ENCODE results near the gene LCE3C.

The LCE3C gene

DNA sequence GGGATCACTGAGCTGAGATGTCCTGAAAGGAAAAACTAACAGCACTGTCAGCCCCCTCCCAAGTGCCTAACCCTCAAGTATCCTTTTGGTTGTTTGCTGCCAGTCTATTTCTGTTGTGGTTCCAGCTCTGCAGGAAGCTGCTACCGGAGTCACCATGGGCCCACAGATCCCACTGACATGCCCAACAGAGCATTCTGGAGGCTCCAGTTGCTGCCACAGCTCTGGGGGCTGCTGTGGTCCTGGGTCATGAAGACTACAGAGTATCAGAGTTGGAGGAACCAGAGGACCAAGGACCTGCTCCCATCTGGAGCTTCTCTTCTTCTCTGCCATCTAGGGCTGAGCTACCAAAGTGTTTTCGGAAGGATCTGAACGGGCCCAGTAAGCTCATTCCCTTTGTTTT, 22.0 kb downstream of the LCE3C start:
- Histone ChIP-seq H3K9me3 (ENCODE audit: control insufficient read depth, insufficient read depth, low read length) (peaks cover 13% of the 10 kb centered on the region), H3K4me1 (ENCODE audit: control insufficient read depth, insufficient read depth, low read length) (no peaks in the 10 kb centered on the region), H3K27ac (ENCODE audit: low read length) (no peak overlapping the region), H3K27me3 (ENCODE audit: control insufficient read depth, insufficient read depth, low read length) (no peaks in the 10 kb centered on the region), H3K36me3 (ENCODE audit: control insufficient read depth, insufficient read depth, low read length) (no peaks in the 10 kb centered on the region), H3K4me3 (ENCODE audit: low read length) (no peak overlapping the region)
- WGBS (ENCODE audit: insufficient coverage, insufficient read length) = no CpG with 5 or more reads among the region's 3 CpGs
- no peak for DNase-seq (ENCODE audit: low read depth, low spot score)

DNA sequence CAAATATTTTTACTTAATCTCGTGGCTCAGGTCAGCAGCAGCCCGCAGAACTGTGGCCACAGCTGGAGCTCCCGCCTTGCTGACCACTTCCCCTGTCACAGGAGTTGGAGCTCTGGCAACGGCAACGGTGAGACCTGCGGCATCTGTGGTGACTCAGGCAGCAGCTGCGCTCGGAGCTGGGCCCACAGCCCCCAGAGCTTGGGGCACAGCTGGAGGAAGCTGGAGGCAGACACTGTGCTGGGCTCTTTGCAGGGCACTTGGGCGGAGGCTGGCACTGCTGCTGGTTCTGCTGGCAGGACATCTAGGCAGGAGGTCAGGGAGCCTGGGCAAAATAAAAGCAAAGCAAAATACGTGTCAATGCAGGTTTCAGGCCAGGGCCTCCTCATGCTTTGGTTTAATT, 22.8 kb downstream of the LCE3C start, which contains the start of gene LCE3A:
Gene LCE3A (minus strand): TSS at position 301 of the 400 bp plus-strand sequence. CDS start 0 bp downstream, at position 301.
- no peak within 1 kb of the TSS for H3K4me3 ChIP-seq (ENCODE audit: low read length)
- H3K36me3 ChIP-seq (ENCODE audit: control insufficient read depth, insufficient read depth, low read length) = no peaks in the 10 kb centered on the region
- H3K9me3 ChIP-seq (ENCODE audit: control insufficient read depth, insufficient read depth, low read length) = peaks cover 13% of the 10 kb centered on the region
- no peak for DNase-seq (ENCODE audit: low read depth, low spot score)
- no peak within 1 kb of the TSS for H3K27ac ChIP-seq (ENCODE audit: low read length)
- WGBS (ENCODE audit: insufficient coverage, insufficient read length) = no CpG with 5 or more reads among the region's 10 CpGs
- H3K4me1 ChIP-seq (ENCODE audit: control insufficient read depth, insufficient read depth, low read length) = no peaks in the 10 kb centered on the region
- H3K27me3 ChIP-seq (ENCODE audit: control insufficient read depth, insufficient read depth, low read length) = no peaks in the 10 kb centered on the region

DNA sequence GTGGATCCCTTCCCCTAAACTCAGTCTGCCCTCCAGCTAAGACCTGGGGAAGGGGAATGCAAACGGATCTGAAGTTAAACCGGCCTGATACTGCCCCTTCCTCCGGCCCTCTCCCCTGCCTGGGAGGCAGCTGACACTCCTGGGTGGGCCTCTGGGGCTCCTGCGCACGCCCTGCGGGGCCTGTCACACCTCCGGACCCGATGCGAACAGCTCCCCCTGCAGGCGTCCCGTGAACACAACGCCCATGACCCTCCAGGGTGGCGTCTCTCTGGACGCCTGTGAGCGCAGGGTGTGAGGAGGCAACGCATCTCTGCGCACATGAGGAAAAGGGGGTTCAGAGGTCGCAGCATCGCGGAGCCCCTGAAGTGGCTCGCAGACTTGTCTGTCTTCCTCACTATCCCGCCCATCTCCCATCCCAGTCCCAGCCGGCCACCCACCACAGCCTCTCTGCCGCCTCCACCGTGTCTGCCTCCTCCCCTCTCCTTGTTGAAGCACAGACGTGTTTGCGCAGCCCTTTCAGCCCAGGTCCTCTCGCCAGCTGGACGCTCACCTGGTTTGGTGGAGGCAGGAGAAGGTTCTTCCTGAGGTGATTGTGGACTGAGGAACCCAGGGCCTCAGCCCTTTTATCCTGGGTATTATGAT, 23.3 kb downstream of the LCE3C start:
- no peak overlapping the region for H3K27ac ChIP-seq (ENCODE audit: low read length)
- H3K36me3 ChIP-seq (ENCODE audit: control insufficient read depth, insufficient read depth, low read length) = no peaks in the 10 kb centered on the region
- no peaks in the 10 kb centered on the region for H3K27me3 ChIP-seq (ENCODE audit: control insufficient read depth, insufficient read depth, low read length)
- no peaks in the 10 kb centered on the region for H3K4me1 ChIP-seq (ENCODE audit: control insufficient read depth, insufficient read depth, low read length)
- H3K9me3 ChIP-seq (ENCODE audit: control insufficient read depth, insufficient read depth, low read length) = peaks cover 15% of the 10 kb centered on the region
- DNase-seq (ENCODE audit: low read depth, low spot score) = no peak
- H3K4me3 ChIP-seq (ENCODE audit: low read length) = no peak overlapping the region
- WGBS (ENCODE audit: insufficient coverage, insufficient read length) = no CpG with 5 or more reads among the region's 29 CpGs

DNA sequence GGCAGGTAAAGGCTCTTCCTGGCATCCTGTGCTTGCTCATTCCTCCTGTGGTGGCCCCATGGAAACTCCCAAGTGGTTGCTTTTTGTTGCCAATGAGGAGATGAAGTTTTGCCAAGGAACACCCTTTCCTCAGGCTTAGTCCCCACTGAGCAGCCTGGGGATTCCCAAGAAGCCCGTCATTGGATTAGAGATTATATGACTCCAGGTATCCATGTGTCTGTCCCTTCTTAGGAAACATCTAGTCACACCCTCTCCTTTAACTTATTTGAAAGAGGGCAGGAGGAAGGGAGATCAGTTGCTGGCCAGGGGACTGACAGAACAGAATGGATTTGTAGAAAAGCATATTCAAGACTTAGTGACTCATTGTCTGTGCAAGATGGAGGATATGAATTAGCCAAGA, 26.7 kb downstream of the LCE3C start:
- no peak for DNase-seq (ENCODE audit: low read depth, low spot score)
- H3K4me3 ChIP-seq (ENCODE audit: low read length) = no peak overlapping the region
- peaks cover 26% of the 10 kb centered on the region for H3K9me3 ChIP-seq (ENCODE audit: control insufficient read depth, insufficient read depth, low read length)
- H3K4me1 ChIP-seq (ENCODE audit: control insufficient read depth, insufficient read depth, low read length) = no peaks in the 10 kb centered on the region
- no peaks in the 10 kb centered on the region for H3K36me3 ChIP-seq (ENCODE audit: control insufficient read depth, insufficient read depth, low read length)
- H3K27me3 ChIP-seq (ENCODE audit: control insufficient read depth, insufficient read depth, low read length) = no peaks in the 10 kb centered on the region
- no peak overlapping the region for H3K27ac ChIP-seq (ENCODE audit: low read length)
- no CpG with 5 or more reads among the region's 1 CpG for WGBS (ENCODE audit: insufficient coverage, insufficient read length)

DNA sequence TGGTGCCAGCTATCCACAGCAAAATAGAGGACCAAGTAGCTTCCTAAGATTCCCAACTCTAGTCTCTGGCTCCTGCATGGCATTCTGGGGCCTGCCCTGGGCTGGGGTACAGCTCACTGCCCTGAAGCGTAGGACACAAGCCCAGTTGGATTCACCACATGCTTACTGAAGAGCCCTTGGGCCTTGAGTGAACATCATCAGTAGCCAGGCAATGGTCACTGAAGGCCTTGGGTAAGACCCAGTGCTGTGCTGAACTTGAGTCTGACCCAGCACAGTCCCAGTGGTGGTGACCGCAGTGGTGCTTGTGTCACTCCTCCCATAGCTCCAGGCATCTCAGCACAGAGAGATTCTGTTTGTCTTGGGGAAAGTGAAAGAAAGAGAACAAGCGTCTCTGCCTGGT, 30.6 kb downstream of the LCE3C start:
- Histone ChIP-seq H3K27me3 (ENCODE audit: control insufficient read depth, insufficient read depth, low read length) (no peaks in the 10 kb centered on the region), H3K36me3 (ENCODE audit: control insufficient read depth, insufficient read depth, low read length) (no peaks in the 10 kb centered on the region), H3K4me3 (ENCODE audit: low read length) (no peak overlapping the region), H3K27ac (ENCODE audit: low read length) (no peak overlapping the region), H3K9me3 (ENCODE audit: control insufficient read depth, insufficient read depth, low read length) (peaks cover 17% of the 10 kb centered on the region), H3K4me1 (ENCODE audit: control insufficient read depth, insufficient read depth, low read length) (no peaks in the 10 kb centered on the region)
- DNase-seq (ENCODE audit: low read depth, low spot score) = no peak
- no CpG with 5 or more reads among the region's 3 CpGs for WGBS (ENCODE audit: insufficient coverage, insufficient read length)

DNA sequence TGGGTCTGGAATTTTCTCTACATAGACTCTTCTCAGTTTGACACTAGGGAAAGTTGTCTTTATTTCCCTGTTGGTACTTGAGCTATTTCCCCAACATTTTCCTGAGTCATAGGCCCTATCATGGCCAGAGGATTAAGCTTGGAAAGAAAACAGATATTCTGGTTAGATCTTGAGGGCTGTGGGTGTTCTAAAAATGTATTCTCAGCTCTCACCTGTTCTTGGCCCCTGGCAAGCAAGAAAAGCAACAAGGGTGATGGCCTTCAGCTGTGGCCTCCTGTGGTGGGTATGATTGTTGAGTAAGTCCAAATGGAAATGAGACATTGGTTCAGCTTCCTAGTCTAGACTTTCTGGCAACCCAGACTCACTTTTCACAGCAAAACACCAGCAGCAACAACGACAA, 40.3 kb downstream of the LCE3C start:
- no peaks in the 10 kb centered on the region for H3K4me1 ChIP-seq (ENCODE audit: control insufficient read depth, insufficient read depth, low read length)
- DNase-seq (ENCODE audit: low read depth, low spot score) = no peak
- peaks cover 5% of the 10 kb centered on the region for H3K9me3 ChIP-seq (ENCODE audit: control insufficient read depth, insufficient read depth, low read length)
- no peak overlapping the region for H3K27ac ChIP-seq (ENCODE audit: low read length)
- WGBS (ENCODE audit: insufficient coverage, insufficient read length) = no CpG with 5 or more reads among the region's 1 CpG
- H3K4me3 ChIP-seq (ENCODE audit: low read length) = no peak overlapping the region
- no peaks in the 10 kb centered on the region for H3K27me3 ChIP-seq (ENCODE audit: control insufficient read depth, insufficient read depth, low read length)
- no peaks in the 10 kb centered on the region for H3K36me3 ChIP-seq (ENCODE audit: control insufficient read depth, insufficient read depth, low read length)

DNA sequence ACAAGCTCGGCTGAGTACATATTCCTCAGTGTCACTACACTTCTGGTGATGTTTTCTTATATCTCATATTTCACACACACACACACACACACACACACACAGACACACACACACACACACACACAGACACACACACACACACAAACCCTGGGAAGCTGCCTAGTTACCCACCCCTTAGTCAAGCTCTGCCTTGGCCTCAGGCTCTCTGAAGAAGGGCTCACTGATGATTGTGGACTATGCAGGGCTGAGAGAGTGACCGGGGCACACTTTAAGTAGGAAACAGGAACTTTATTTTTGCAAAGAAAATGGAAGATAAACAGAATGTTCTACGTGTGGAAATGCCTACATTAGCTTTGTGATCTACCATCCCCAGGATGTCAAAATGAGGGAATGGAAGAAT, 43.9 kb downstream of the LCE3C start:
- H3K27me3 ChIP-seq (ENCODE audit: control insufficient read depth, insufficient read depth, low read length) = no peaks in the 10 kb centered on the region
- H3K27ac ChIP-seq (ENCODE audit: low read length) = no peak overlapping the region
- H3K9me3 ChIP-seq (ENCODE audit: control insufficient read depth, insufficient read depth, low read length) = peaks cover 14% of the 10 kb centered on the region
- no peak for DNase-seq (ENCODE audit: low read depth, low spot score)
- H3K4me1 ChIP-seq (ENCODE audit: control insufficient read depth, insufficient read depth, low read length) = no peaks in the 10 kb centered on the region
- no peaks in the 10 kb centered on the region for H3K36me3 ChIP-seq (ENCODE audit: control insufficient read depth, insufficient read depth, low read length)
- no peak overlapping the region for H3K4me3 ChIP-seq (ENCODE audit: low read length)
- no CpG with 5 or more reads among the region's 3 CpGs for WGBS (ENCODE audit: insufficient coverage, insufficient read length)

DNA sequence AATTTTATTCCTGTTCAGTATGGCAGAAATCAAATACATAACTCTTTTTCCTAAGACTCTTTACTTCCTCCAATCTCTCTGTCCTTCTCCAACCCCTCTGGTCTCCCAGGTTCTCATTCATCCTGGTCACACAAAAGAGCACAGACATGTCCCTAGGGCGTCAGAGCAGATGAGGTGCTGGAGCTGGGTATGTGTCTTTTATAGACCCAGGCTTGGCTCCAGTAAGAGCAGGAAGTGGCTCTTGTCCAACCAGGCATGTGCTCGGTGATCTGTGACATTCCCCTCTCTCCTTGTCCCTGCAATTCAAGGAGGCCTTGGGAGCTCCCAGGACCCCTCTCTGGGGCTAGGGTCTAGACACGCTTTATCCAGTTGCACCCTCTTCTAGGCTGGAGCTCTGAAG, 45.1 kb downstream of the LCE3C start:
- no peak overlapping the region for H3K4me3 ChIP-seq (ENCODE audit: low read length)
- H3K27ac ChIP-seq (ENCODE audit: low read length) = no peak overlapping the region
- WGBS (ENCODE audit: insufficient coverage, insufficient read length) = no CpG with 5 or more reads among the region's 3 CpGs
- no peaks in the 10 kb centered on the region for H3K36me3 ChIP-seq (ENCODE audit: control insufficient read depth, insufficient read depth, low read length)
- no peaks in the 10 kb centered on the region for H3K27me3 ChIP-seq (ENCODE audit: control insufficient read depth, insufficient read depth, low read length)
- DNase-seq (ENCODE audit: low read depth, low spot score) = no peak
- no peaks in the 10 kb centered on the region for H3K4me1 ChIP-seq (ENCODE audit: control insufficient read depth, insufficient read depth, low read length)
- H3K9me3 ChIP-seq (ENCODE audit: control insufficient read depth, insufficient read depth, low read length) = peaks cover 14% of the 10 kb centered on the region

DNA sequence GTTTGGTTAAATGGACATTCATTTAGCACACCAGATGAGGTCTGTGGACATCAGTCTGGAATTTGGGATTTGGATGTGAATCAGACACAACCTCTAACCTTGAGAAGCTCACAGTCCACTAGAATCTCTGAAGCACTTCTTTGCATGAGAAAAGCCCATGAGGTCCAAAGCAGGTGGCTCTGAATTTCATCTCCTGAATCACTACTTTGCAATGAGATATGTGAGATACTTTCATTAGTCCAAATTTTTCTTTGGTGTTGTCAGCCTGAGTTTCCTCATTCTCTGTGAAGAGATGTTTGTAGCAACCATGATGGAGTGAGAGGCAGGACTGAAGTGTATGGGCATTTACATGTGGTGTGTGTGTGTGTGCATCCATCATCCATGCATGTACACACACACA, 46.6 kb downstream of the LCE3C start:
- no peaks in the 10 kb centered on the region for H3K36me3 ChIP-seq (ENCODE audit: control insufficient read depth, insufficient read depth, low read length)
- no peak overlapping the region for H3K4me3 ChIP-seq (ENCODE audit: low read length)
- H3K4me1 ChIP-seq (ENCODE audit: control insufficient read depth, insufficient read depth, low read length) = no peaks in the 10 kb centered on the region
- no peak for DNase-seq (ENCODE audit: low read depth, low spot score)
- H3K27me3 ChIP-seq (ENCODE audit: control insufficient read depth, insufficient read depth, low read length) = no peaks in the 10 kb centered on the region
- H3K9me3 ChIP-seq (ENCODE audit: control insufficient read depth, insufficient read depth, low read length) = peaks cover 12% of the 10 kb centered on the region
- H3K27ac ChIP-seq (ENCODE audit: low read length) = no peak overlapping the region

Data from iPS DF 6.9 (cell line).